Large intestine (tissue), 3 donors: ENCODE results near the gene TMEM25. TPM values are rescaled to one million over a fixed set of nuclear protein-coding genes. Genes with fewer than 3 reads are reported as not detected.
A peak's percentile ranks its signal among the peaks of the same experiment; 100 is the strongest.
"Not testable (repeated sequence)": the region's sequence is repeated elsewhere in the genome, so short reads cannot be mapped to it uniquely, and the experiment has no call there.

Experiments
- DNase-seq, 2 donors: peaks; one replicate each; pipeline versions ENCODE4 v3.0.0 to v3.0.0-alpha.2; 2013
- H3K27ac ChIP-seq: one replicate; pipeline ENCODE4 v1.5.1; 2013; ENCODE audit warnings: low read length
- H3K27me3 ChIP-seq: 2 replicates; pipeline ENCODE4 v1.6.1; 2013; ENCODE audit warnings: low read length; ENCODE audit not compliant: control insufficient read depth, insufficient read depth
- H3K36me3 ChIP-seq: 2 replicates; pipeline ENCODE4 v1.6.1; 2013; ENCODE audit warnings: low read length; ENCODE audit not compliant: control insufficient read depth, insufficient read depth
- H3K4me1 ChIP-seq: one replicate; pipeline ENCODE4 v1.6.1; 2013; ENCODE audit warnings: low read length; ENCODE audit not compliant: control insufficient read depth, insufficient read depth
- H3K4me3 ChIP-seq: one replicate; pipeline ENCODE4 v1.5.1; 2013; ENCODE audit warnings: low read length
- H3K9me3 ChIP-seq: one replicate; pipeline ENCODE4 v1.6.1; 2013; ENCODE audit warnings: mild to moderate bottlenecking, low read depth, low read length, moderate library complexity; ENCODE audit not compliant: control insufficient read depth
- WGBS: methylation state at CpG from one replicate; pipeline ENCODE4 v1.1.5; 2013; ENCODE audit warnings: low lambda C conversion rate; ENCODE audit not compliant: insufficient coverage; 5-methylcytosine and 5-hydroxymethylcytosine counted together
- polyA plus RNA-seq: library from polyadenylated mRNA; unstranded; fragments of 120-200 nt; gene quantifications from one replicate; pipeline ENCODE4 v1.2.1, GENCODE V29; 2013

The TMEM25 gene
- polyA plus RNA-seq, 1 donor = 57.8 TPM

- Histone ChIP-seq H3K9me3 (no peaks in the 10 kb centered on the region), H3K27ac (no peak overlapping the region), H3K36me3 (peaks cover 29% of the 10 kb centered on the region), H3K4me3 (no peak overlapping the region), H3K4me1 (no peaks in the 10 kb centered on the region), H3K27me3 (no peaks in the 10 kb centered on the region)
- 100% methylated on average over 1 of the region's 3 CpGs for WGBS
- no peak for DNase-seq
These were observed 13.6 kb downstream of the TMEM25 start for GRCh38 chr11:118544647-118545010.

GRCh38 chr11:118545533-118545932, 14.5 kb downstream of the TMEM25 start:
- no peak overlapping the region for H3K27ac ChIP-seq
- H3K27me3 ChIP-seq = no peaks in the 10 kb centered on the region
- no peaks in the 10 kb centered on the region for H3K4me1 ChIP-seq
- no peak overlapping the region for H3K4me3 ChIP-seq
- WGBS = no CpG with 5 or more reads among the region's 5 CpGs
- DNase-seq = no peak
- peaks cover 30% of the 10 kb centered on the region for H3K36me3 ChIP-seq
- no peaks in the 10 kb centered on the region for H3K9me3 ChIP-seq

GRCh38 chr11:118547132-118547531, 16.1 kb downstream of the TMEM25 start:
- no peak for DNase-seq
- WGBS = 86% methylated on average over 1 of the region's 2 CpGs
- peaks cover 33% of the 10 kb centered on the region for H3K36me3 ChIP-seq

GRCh38 chr11:118552341-118552740, 21.3 kb downstream of the TMEM25 start:
- H3K4me3 ChIP-seq = no peak overlapping the region
- no peaks in the 10 kb centered on the region for H3K27me3 ChIP-seq
- no peaks in the 10 kb centered on the region for H3K4me1 ChIP-seq
- H3K27ac ChIP-seq = no peak overlapping the region
- DNase-seq = no peak
- no peaks in the 10 kb centered on the region for H3K9me3 ChIP-seq
- H3K36me3 ChIP-seq = peaks cover 37% of the 10 kb centered on the region
- whole genome bisulfite sequencing = no CpG with 5 or more reads among the region's 4 CpGs

More at GRCh38 chr11:118547132-118547531, 16.1 kb downstream of the TMEM25 start:
- no peaks in the 10 kb centered on the region for H3K9me3 ChIP-seq
- H3K4me3 ChIP-seq = no peak overlapping the region
- H3K4me1 ChIP-seq = no peaks in the 10 kb centered on the region
- no peak overlapping the region for H3K27ac ChIP-seq
- no peaks in the 10 kb centered on the region for H3K27me3 ChIP-seq

- Histone ChIP-seq H3K27me3 (no peaks in the 10 kb centered on the region), H3K27ac (no peak overlapping the region), H3K9me3 (no peaks in the 10 kb centered on the region), H3K4me3 (no peak overlapping the region), H3K4me1 (peaks cover 3% of the 10 kb centered on the region), H3K36me3 (peaks cover 11% of the 10 kb centered on the region)
- no peak for DNase-seq
- no CpG with 5 or more reads among the region's 4 CpGs for WGBS
These were observed 29.8 kb downstream of the TMEM25 start for GRCh38 chr11:118560806-118561205.

- WGBS = no CpG with 5 or more reads among the region's 5 CpGs
- no peaks in the 10 kb centered on the region for H3K9me3 ChIP-seq
- DNase-seq = peak in 1 of 2 donors; percentile 18
- no peak overlapping the region for H3K27ac ChIP-seq
- no peak overlapping the region for H3K4me3 ChIP-seq
- no peaks in the 10 kb centered on the region for H3K27me3 ChIP-seq
- H3K36me3 ChIP-seq = no peaks in the 10 kb centered on the region
- peaks cover 3% of the 10 kb centered on the region for H3K4me1 ChIP-seq
These were observed 34.1 kb downstream of the TMEM25 start for GRCh38 chr11:118565051-118565450.

- Histone ChIP-seq H3K27ac (no peak overlapping the region), H3K4me3 (no peak overlapping the region), H3K27me3 (no peaks in the 10 kb centered on the region), H3K4me1 (peaks cover 4% of the 10 kb centered on the region), H3K36me3 (no peaks in the 10 kb centered on the region), H3K9me3 (no peaks in the 10 kb centered on the region)
- DNase-seq = no peak
- WGBS = no CpG with 5 or more reads among the region's 2 CpGs
These were observed 38.7 kb downstream of the TMEM25 start for GRCh38 chr11:118569670-118570069.

GRCh38 chr11:118570787-118571186, 39.8 kb downstream of the TMEM25 start:
- Histone ChIP-seq H3K4me1 (peaks cover 3% of the 10 kb centered on the region), H3K36me3 (no peaks in the 10 kb centered on the region), H3K9me3 (no peaks in the 10 kb centered on the region), H3K4me3 (no peak overlapping the region), H3K27me3 (no peaks in the 10 kb centered on the region), H3K27ac (no peak overlapping the region)
- no CpG with 5 or more reads among the region's 1 CpG for WGBS
- DNase-seq = no peak

- not testable (repeated sequence) for H3K36me3 ChIP-seq, H3K27me3 ChIP-seq, H3K4me1 ChIP-seq, H3K9me3 ChIP-seq
- WGBS = 27% methylated on average over 2 of the region's 15 CpGs
- peak in 1 of 2 donors; percentile 31 for DNase-seq
- Histone ChIP-seq H3K27ac (peak overlapping the region; percentile 99), H3K4me3 (peak overlapping the region; percentile 100)
These were observed 40.7 kb downstream of the TMEM25 start for GRCh38 chr11:118571701-118572060.

- Histone ChIP-seq H3K4me1 (peaks cover 3% of the 10 kb centered on the region), H3K9me3 (no peaks in the 10 kb centered on the region), H3K36me3 (no peaks in the 10 kb centered on the region), H3K4me3 (peak within 1 kb of the TSS; percentile 100), H3K27me3 (no peaks in the 10 kb centered on the region), H3K27ac (peak within 1 kb of the TSS; percentile 99)
- peak; percentile 75 to 88 for DNase-seq
- WGBS = 0% methylated on average over 1 of the region's 55 CpGs
These were observed 41.3 kb downstream of the TMEM25 start, which contains the start of gene ARCN1 for GRCh38 chr11:118572061-118572980. ARCN1 (plus strand) TSS chr11:118572409; CDS start chr11:118572548, 139 bp downstream.
